Left ventricle myocardium inferior (tissue), 1 donor: Measurements from ENCODE around the gene HSD3B2. TPM values are rescaled to one million over a fixed set of nuclear protein-coding genes. Genes with fewer than 3 reads are reported as not detected.

Source experiments
- DNase-seq: peaks from one replicate; pipeline ENCODE4 v3.0.0-alpha.2; 2020
- H3K27ac ChIP-seq: fragments of 200-600 bp; replicated peaks from 2 replicates; pipeline ENCODE4 v1.8.0; 2021
- H3K27me3 ChIP-seq: fragments of 200-600 bp; 2 replicates; pipeline ENCODE4 v1.8.0; 2021; ENCODE audit warnings: low read depth
- H3K36me3 ChIP-seq: fragments of 200-600 bp; 2 replicates; pipeline ENCODE4 v1.8.0; 2021
- H3K4me1 ChIP-seq: fragments of 200-600 bp; 2 replicates; pipeline ENCODE4 v1.8.0; 2021
- H3K4me3 ChIP-seq: fragments of 200-600 bp; 2 replicates; pipeline ENCODE4 v1.8.0; 2021; ENCODE audit warnings: mild to moderate bottlenecking, moderate library complexity
- H3K9me3 ChIP-seq: fragments of 200-600 bp; replicated peaks from 2 replicates; pipeline ENCODE4 v1.8.0; 2021
- intact Hi-C: fragments of 100-400 bp; cut with micrococcal nuclease; formaldehyde crosslinking; loops from one replicate; pipeline ENCODE4 v1.11.0; 2022
- total RNA-seq: library from RNA; stranded (reverse); fragmentation: NEBNext Ultra II Directional; extraction: Animal tissue kit (Norgen Biotek cat#: 25700); gene quantifications from one replicate; pipeline ENCODE4 v1.2.1, GENCODE V29; 2021
- TF ChIP-seq, protein P1 (sequence below): fragments of 200-600 bp; IDR thresholded peaks from 2 replicates; pipeline ENCODE4 v1.8.0; 2021; ENCODE audit warnings: antibody characterized with exemption, mild to moderate bottlenecking, borderline replicate concordance
- donor health status: DM: no; HTN: yes; CAD: no; lungs with severe emphysema.

HSD3B2 gene
- total RNA-seq, 1 donor from 2014 or later = not detected

DNA sequence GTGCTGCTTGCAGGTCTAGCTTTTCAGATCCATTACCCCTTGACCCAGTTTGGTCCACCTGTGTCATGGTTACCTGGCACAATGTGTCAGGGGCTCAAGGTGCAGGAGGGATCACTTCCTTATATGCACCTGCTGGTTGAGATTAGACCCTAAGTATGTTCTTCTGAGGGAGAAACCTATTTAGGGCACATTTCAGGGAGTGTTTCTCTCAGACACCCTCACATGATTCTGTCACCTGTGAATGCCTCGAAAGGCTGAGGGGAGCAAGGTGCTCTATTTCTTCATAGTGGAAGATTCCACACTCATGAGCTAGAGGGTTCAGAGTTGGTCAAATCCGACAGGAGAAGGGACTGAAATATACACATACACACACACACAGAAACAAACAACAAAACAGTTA lies 15.5 kb downstream of the HSD3B2 start:
- H3K36me3 ChIP-seq = no peaks in the 10 kb centered on the region
- no peaks in the 10 kb centered on the region for H3K27me3 ChIP-seq
- H3K9me3 ChIP-seq = no peaks in the 10 kb centered on the region
- intact Hi-C loops = no loop called here
- TF ChIP-seq, protein P1, sequence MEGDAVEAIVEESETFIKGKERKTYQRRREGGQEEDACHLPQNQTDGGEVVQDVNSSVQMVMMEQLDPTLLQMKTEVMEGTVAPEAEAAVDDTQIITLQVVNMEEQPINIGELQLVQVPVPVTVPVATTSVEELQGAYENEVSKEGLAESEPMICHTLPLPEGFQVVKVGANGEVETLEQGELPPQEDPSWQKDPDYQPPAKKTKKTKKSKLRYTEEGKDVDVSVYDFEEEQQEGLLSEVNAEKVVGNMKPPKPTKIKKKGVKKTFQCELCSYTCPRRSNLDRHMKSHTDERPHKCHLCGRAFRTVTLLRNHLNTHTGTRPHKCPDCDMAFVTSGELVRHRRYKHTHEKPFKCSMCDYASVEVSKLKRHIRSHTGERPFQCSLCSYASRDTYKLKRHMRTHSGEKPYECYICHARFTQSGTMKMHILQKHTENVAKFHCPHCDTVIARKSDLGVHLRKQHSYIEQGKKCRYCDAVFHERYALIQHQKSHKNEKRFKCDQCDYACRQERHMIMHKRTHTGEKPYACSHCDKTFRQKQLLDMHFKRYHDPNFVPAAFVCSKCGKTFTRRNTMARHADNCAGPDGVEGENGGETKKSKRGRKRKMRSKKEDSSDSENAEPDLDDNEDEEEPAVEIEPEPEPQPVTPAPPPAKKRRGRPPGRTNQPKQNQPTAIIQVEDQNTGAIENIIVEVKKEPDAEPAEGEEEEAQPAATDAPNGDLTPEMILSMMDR = no peak
- H3K27ac ChIP-seq = no peak overlapping the region
- H3K4me1 ChIP-seq = no peaks in the 10 kb centered on the region
- no peak for DNase-seq
- no peak overlapping the region for H3K4me3 ChIP-seq

DNA sequence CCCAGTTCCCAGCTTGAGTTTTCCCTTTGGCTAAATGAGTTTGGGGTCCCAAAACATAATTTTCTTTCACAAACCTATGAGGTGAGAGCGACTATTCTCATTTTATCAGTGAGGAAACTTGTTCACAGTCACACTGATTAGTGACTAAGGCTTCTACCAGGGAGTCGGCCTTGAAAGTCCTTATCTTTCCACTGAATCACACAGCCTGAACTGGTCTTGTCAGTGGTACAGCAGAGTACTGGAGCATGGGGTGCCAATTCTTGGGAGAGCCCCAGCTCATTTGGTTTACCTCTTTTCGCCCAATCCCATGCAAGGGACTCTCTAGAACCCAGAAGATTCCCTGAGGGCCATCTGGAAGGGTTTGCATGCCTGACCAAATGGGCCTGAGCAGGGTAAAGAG lies 16.9 kb downstream of the HSD3B2 start:
- H3K27ac ChIP-seq = no peak overlapping the region
- H3K27me3 ChIP-seq = no peaks in the 10 kb centered on the region
- no peaks in the 10 kb centered on the region for H3K4me1 ChIP-seq
- H3K4me3 ChIP-seq = no peak overlapping the region
- TF ChIP-seq, protein P1 = no peak
- intact Hi-C loops = no loop called here
- no peaks in the 10 kb centered on the region for H3K9me3 ChIP-seq
- DNase-seq = no peak
- H3K36me3 ChIP-seq = no peaks in the 10 kb centered on the region

DNA sequence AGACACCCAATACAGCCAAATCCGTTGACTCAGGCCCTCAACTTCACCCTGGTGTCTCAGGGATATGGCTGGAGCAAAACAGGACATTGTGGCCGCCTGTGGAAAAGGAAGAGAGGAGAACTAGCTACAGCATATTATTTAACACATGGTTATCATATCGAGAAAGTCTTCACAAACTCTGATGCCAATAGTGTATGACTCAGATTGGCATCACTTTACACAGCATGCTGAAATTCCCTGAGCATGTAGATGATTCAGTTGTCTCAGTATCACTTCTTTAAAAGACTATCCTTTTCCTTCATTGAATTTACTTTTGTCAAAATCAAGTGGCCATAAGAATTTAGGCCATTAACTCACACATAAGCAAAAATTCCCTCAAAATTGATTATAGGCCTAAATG lies 20.1 kb downstream of the HSD3B2 start:
- TF ChIP-seq, protein P1 = no peak
- intact Hi-C loops = no loop called here
- Histone ChIP-seq H3K9me3 (no peaks in the 10 kb centered on the region), H3K36me3 (no peaks in the 10 kb centered on the region), H3K4me1 (no peaks in the 10 kb centered on the region), H3K27me3 (peaks cover 4% of the 10 kb centered on the region), H3K27ac (no peak overlapping the region), H3K4me3 (no peak overlapping the region)
- no peak for DNase-seq

DNA sequence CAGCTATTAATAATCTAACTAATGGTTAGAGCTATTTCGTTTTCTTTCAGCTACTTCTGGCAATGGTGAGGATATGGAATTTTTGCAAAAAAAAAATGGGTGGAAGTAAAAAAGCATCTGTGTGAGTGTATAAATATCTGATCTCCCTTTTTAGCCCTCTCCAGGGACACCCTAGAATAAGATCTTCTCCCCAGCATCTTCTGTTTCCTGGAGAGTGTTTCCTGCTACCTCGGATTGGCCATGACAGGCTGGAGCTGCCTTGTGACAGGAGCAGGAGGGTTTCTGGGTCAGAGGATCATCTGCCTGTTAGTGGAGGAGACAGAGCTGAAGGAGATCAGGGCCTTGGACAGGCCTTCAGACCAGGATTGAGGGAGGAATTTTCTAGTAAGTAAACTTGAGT lies 23.8 kb downstream of the HSD3B2 start:
- Histone ChIP-seq H3K4me3 (no peak overlapping the region), H3K27me3 (peaks cover 23% of the 10 kb centered on the region), H3K36me3 (no peaks in the 10 kb centered on the region), H3K27ac (no peak overlapping the region), H3K9me3 (no peaks in the 10 kb centered on the region), H3K4me1 (no peaks in the 10 kb centered on the region)
- TF ChIP-seq, protein P1 = no peak
- intact Hi-C loops = no loop called here
- DNase-seq = no peak

DNA sequence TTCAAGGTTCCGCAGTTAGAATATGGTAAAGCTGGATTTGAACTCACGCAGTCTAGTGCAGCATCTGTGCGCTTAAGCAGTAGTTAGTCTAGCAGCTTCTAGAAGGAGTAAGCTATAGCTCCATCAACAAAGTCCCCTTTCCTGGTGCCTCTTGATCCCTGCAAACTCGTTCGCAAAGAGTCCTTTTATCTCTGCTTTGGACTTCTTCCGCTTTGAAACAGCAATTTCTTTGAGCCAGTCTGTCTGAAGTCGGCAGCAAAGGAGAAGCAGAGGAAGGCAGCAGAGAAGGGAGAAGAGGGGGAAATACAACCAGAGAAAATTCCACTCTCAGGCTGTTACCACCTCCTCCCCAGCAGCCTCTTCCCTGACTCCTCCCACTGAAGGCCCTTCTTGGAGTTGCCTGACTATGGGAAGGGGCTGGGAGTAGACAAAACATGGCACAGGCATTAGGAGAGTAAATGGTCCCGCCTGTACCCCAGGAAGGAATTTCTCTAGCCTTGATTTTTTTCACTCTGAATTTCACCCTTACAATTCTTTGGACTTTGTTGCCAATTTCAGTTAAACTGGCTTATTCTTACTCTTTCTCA lies 25.9 kb downstream of the HSD3B2 start:
- intact Hi-C loops = no loop called here
- peaks cover 23% of the 10 kb centered on the region for H3K27me3 ChIP-seq
- H3K4me3 ChIP-seq = no peak overlapping the region
- no peaks in the 10 kb centered on the region for H3K36me3 ChIP-seq
- H3K9me3 ChIP-seq = no peaks in the 10 kb centered on the region
- no peaks in the 10 kb centered on the region for H3K4me1 ChIP-seq
- TF ChIP-seq, protein P1 = no peak
- no peak for DNase-seq
- H3K27ac ChIP-seq = no peak overlapping the region
